HG02610 (cell line): ENCODE measurements around the gene CASK.
"Not testable (repeated sequence)": the region's sequence is repeated elsewhere in the genome, so short reads cannot be mapped to it uniquely, and the experiment has no call there.

ENCODE experiments used
- ATAC-seq: cut with Tn5 transposase; IDR thresholded peaks from one replicate; pipeline ENCODE4 v1.9.1; 2021; ENCODE audit warnings: mild to moderate bottlenecking, moderate library complexity; ENCODE audit not compliant: unreplicated experiment

CASK gene

GRCh38 chrX:41526271-41526670, 397.1 kb downstream of the CASK start:
- ATAC-seq, result no peak

DNA sequence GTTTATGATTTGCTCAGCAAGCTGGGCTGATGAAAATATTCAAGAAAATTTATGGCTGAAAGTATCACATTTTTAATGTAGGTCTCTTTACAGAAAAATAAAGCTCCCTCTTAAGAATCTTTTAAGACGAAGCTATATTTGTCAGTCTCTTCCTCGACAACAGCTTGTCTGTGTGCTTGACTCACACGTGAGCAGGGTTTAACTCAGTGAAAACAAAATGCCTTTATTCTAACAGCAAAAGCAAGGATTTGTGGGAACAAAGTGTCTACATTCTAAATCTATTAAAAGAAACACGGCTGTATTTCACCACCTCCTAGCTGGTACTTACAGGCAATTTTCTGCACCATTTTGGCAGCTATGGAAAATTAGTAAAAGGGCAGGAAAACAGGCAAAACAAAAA, 400.7 kb downstream of the CASK start:
- no peak for ATAC-seq

DNA sequence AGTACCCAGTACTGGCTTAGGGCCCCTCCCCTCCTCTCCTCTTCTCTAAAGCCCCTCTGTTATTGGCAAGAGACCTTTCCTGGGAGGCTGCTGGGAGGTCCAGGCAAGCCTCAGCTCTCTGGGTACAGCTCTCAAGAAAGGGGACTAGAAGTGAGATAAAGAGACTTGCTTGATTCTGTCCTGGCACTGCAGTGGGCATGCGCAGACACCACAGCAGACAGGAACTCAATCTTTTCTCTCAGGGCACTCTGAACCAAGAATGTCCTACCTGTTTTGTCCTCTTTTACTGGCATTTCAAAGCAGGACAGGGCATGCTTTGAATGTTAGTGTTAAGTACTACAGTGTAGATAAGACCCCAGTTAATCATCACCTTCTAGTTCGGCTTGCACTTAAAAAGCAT, 401.3 kb downstream of the CASK start:
- no peak for ATAC-seq

GRCh38 chrX:41519468-41519867, 403.9 kb downstream of the CASK start:
- ATAC-seq, result no peak

DNA sequence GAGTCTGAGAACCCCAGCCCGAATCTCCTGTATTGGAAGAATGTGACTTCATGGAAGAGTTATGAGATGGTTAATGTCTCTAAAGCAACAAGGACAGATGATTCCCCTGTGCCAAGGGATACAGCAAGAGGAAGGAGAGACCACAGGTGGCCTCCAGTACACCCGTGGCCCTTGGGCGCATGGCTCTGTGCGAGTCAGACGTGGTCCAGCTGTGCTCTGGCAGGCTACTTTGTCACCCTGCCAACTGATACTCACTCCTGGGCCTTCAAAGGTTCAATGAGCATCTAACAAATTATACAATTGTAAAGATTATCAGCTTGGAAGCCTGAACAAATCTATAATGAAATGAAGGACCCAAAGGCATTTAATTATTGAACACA, 404.5 kb downstream of the CASK start:
- ATAC-seq, result no peak

- ATAC-seq, result no peak
Observed at GRCh38 chrX:41518127-41518840, 405.1 kb downstream of the CASK start.

- no peak for ATAC-seq
Observed at GRCh38 chrX:41516999-41517765, 406.2 kb downstream of the CASK start.

DNA sequence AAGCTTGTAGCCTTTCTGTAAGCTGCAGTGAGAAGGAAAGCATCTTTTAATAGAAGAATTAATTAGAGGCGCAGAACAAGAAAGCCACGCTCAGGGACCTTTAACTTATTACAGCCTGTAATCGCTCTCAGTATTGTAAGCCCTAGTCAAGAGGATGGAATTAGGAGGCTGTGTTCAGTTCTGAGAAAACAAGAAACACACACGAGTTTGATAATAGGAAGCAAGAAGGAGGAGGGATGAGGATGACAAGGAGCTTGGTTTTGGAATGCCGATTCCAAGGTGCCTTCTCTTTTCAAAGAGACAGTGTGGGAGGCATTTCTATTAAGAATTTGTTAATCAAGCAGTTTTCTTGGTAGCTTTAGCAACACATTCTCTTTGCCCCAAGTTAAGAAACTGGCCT, 406.9 kb downstream of the CASK start:
- ATAC-seq, result no peak

- ATAC-seq, result no peak
Observed at GRCh38 chrX:41515376-41515775, 408.0 kb downstream of the CASK start.

DNA sequence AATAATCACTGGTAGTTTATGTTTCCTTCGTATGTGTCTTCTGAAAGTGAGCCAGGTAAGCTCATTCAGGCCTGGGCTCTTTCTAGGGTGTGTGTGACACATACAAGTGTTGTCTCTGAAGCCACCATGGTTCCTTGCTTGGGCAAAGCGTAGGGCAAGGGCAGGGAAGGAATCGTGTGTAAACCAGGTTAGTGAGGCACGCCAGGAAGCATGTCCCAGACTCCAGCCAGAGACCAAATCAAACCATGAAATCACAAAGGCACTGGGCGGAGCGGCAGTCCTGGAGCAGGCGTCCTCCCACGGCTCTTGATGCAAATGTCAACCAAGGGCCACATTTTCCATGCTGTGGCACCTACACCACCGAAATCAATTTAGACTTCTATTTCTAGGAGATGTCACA, 409.2 kb downstream of the CASK start:
- ATAC-seq, result no peak

DNA sequence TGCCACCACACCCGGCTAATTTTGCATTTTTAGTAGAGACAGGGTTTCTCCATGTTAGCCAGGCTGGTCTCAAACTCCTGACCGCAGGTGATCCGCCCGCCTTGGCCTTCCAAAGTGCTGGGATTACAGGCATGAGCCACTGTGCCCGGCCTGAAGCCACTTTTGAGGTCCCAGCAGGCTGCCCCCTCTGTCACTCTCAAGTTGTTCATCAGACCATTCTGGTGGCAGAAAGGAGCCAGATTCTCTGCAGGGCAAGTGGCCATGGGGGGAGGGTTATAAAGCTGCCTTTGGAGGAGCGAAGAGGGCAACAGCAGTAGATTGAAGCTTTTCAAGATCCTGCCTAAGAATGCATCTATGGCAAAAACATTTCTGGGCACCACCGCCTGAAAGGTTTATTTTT, 410.5 kb downstream of the CASK start:
- ATAC-seq, result not testable (repeated sequence)

DNA sequence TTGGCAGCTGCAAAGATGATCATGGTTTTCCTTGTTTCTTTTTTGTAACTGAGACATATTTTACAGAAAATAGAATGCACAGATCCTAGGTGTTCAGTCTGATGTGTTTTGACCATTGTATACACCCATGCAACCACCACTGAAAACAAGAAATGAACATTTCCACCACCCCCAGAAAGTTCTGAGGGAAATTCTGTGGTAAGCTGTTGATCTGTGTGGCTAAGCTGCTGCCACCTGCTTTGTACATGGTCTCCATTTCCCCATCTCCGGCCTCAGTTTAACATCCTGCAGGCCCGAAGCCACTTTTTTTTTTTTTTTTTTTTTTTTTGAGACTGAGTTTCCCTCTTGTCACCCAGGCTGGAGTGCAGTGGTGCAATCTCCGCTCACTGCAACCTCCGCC, 411.0 kb downstream of the CASK start:
- peak; percentile 99 for ATAC-seq

DNA sequence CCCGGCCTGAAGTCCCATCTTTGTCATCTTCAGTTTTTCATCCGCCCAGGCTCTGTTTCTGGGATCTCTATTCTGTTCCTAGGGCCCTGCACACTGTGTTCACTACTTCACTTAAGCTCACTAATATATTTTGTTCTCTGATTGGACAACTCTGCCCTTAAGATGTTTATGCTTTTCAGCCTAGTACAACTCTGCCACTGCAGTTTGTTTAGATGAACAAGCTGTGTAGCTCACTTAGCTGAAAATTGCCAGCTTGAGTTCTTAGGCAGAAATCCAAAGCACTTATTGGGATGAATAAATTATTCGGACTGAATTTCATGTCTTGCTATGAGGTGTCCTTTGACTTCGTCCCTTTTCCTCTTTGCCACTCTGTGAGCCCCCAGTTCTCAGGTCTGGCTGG, 415.4 kb downstream of the CASK start:
- no peak for ATAC-seq

- ATAC-seq, result no peak
Observed at GRCh38 chrX:41502004-41502403, 421.4 kb downstream of the CASK start.

GRCh38 chrX:41499984-41500383, 423.4 kb downstream of the CASK start:
- no peak for ATAC-seq

DNA sequence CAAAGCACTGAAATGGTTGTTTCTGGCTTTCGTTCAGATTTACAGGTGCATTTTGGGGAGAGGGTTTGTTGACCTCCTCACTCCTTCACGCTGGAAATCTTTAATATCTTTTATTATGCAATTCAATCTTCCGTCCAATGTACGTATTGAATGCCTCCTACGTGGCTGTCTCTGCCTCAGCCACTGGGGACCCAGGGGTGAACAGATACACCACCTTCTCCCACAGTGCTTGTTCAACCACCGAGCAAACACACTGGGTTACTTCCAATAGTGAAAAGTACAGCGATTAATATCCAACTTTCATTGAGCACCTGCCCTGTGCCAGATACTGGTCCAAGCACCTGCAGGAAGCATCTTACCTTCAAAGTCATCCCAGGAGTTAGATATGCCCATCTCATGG, 424.2 kb downstream of the CASK start:
- ATAC-seq, result no peak

DNA sequence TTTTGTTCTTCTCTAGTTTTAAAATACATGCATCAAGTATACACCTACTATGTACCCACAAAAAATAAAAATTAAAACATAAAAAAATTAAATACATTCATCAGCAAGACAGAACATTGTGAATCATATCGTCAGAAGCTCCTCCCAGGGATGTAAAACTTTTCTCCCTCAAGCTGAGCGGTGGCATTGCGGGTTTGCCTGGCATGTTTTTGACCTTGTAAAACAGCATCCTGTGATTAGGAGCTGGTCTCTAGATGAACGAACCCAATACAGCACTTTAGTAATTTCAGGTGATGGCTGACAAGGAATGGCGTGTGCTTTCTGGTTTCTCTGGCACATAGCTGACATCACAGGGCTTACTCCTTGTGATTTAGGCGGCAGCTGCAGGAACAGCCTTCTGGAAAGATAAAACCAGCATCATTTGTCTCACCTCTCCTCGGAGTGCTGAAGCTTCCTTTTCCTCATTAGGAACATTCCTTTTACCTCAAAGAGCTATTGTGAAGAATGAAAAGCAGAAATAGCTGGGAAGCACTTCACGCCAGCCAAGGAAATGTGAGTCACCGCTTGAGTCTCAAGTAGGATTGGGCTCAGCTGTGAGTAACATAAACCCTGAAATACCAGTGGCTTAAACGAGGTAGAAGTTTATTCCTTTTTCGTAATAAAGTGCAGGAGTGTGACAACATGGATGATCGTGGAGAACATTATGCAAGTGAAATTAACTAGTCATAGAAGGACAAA, 431.9 kb downstream of the CASK start:
- ATAC-seq, result no peak

GRCh38 chrX:41490446-41490845, 432.9 kb downstream of the CASK start:
- ATAC-seq, result no peak

- ATAC-seq, result no peak
Observed at GRCh38 chrX:41482154-41482850, 441.1 kb downstream of the CASK start.

DNA sequence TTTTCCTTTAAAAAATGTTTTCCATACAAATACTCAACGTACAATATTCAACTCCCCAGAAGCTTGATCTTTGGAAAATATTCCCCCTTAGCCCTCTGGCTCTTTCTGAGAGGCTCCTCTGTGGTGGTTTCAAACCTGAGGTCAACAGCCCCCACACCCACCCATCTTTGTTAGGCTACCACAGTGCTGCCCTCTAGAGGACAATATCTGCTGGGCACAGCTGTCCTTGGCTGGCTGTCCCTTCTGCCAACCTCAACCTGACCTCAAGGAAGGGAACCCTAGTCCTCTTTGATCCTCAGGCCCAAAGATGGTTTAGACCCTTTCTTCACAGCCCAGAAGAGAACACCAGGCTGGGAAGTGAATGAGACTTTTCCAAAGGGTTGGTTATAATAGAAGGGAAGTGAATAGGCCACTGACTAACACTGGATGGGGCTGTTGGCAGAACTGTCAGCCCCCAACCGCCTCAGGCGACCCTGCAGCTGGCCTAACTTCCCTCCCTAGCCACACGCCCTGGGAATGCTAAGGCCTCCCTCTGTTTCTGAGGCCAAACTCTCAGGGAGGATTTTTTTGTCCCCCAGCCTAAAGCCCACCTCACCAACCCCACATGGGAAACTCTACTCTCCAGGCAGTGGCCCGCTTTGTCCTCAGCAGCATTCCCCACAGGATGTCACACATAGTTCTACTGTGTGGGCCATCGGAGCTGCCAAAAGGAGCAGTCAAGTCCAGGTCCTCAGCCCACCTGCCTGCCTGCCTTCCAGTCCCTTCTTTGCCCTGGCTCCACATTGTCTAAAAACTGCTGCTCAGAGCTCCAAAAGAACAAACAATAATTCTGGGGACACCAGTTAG, 441.9 kb downstream of the CASK start:
- ATAC-seq, result no peak
